Endothelial cell of hepatic sinusoid (primary cell): ENCODE measurements around the gene MZF1.
"Not testable (repeated sequence)": the region's sequence is repeated elsewhere in the genome, so short reads cannot be mapped to it uniquely, and the experiment has no call there.

Experiments
- in situ Hi-C: cut with HindIII; loops from 2 replicates; pipeline ENCODE4 v1.10.0; 2017; ENCODE audit warnings: low sequenced_read_pairs

The MZF1 gene

DNA sequence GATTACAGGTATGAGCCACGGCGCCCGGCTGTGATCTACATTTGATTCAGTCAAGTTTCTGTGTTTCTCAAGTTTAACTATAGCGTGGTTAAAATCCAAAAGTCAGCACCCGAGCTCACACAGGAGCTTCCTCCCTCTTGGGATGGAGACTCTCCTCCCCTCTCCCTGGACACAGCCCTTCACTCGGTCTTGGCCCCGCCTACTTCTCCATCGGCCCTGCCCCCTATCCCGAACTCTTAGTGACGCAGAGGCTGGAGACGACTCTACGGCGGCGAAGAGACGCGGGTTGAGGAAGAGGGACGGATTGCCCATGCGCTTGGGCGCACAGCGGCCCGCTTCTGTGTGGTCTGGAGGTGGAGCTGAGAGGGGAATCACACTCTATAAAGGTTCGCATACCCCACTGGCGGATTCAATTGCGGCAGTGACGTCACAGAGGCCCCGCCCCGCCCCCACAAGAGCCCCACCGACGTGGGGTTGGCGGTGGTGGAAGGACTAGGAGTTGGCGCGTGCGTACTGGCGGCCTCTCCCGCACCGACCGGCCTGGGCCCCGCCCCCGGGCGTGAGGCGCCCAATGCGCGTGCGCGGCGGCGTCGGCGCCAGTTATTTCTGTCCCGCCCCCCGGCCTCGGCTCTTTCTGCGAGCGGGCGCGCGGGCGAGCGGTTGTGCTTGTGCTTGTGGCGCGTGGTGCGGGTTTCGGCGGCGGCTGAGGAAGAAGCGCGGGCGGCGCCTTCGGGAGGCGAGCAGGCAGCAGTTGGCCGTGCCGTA, 29.1 kb downstream of the MZF1 start, which contains the start of gene TRIM28:
Gene TRIM28 (plus strand): TSS at position 239 of the 765 bp plus-strand sequence. CDS start 694 bp downstream, outside the sequence.
- in situ Hi-C loops = no loop called here

DNA sequence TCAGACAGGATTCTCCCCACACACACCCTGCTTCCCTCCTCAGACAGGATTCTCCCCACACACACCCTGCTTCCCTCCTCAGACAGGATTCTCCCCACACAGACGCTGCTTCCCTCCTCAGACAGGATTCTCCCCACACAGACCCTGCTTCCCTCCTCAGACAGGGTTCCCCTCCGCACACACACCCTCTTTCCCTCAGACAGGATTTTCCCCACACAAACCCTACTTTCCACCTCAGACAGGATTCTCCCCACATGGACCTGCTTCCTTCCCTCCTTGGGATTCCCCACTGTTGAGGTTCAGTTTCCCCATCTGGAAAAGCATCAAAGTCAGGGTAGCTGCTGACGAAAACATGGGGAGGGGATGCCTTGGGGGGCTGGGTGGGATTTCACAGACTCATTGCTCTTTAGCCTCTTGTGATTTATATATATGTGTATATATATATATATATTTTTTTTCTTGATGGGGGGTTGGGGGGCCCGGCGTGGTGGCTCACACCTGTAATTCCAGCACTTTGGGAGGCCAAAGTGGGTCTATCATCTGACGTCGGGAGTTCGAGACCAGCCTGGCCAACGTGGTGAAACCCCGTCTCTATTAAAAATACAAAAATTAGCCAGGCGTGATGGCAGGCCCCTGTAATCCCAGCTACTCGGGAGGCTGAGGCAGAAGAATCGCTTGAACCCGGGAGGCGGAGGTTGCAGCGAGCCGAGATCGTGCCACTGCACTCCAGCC, 30.3 kb downstream of the MZF1 start:
- in situ Hi-C loops = not testable (repeated sequence)

- in situ Hi-C loops = not testable (repeated sequence)
Observed at GRCh38 chr19:58539169-58539559, 34.0 kb downstream of the MZF1 start.

- in situ Hi-C loops = no loop called here
Observed at GRCh38 chr19:58538257-58539168, 34.6 kb downstream of the MZF1 start.

DNA sequence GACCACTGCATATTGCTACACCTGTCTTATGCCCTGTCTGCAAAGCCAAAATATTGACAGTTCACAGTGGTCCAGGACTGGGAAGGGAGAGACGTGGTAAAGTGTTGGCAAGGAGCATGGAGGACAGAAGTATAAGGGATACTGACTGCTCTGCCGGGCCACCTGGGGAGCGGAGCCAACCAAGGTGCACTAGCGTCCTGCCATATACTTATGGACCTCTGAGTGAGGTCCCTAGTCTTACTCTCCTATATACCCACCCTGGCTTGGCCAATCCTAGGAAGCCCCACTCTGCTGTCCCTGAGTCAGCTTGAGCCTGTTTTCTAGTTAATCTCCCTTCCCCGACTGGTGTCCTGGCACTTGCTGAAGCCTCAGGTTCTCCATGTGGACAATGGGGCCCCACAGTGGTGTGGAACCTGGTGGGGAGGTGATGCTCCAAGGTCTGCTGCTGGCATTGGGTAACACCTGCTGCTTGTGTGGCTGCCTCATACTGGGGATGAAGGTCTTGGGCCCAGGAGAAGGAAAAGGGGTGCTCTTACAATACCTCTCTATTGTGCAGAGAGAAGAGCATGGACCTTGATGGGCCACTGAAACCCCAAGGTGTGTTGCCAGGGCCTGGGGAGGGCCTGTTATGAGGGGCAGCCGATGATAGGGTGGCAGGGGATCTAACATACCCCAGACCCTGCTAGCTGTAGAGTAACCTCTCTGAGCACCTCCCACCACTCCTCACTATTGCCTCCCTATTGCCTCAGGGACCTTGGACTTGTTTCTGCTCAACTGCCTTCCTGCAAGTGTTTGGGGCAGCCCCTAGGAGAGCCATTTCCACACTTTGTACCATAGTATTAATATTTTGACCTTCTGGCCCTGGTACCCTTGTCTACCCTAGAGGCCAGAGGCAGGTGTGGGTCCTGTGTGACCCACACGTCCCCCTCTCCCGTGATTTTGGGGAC, 36.0 kb downstream of the MZF1 start:
- in situ Hi-C loops = no loop called here

DNA sequence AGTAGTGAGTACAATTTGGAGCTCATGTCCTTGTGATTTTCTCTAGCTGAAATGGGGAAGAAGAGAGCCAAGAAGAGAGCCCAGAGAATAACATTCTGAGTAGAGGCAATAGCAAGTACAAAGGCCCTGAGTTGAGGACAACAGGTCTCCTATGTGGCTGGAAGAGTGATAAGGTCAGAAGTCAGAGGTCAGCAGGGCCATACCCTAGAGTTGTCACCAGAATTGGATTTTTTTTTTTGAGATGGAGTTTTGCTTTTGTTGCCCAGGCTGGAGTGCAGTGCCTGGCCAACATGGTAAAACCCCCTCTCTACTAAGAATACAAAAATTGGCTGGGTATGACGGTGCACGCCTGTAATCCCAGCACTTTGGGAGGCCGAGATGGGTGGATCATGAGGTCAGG, 37.3 kb downstream of the MZF1 start:
- in situ Hi-C loops = no loop called here

- in situ Hi-C loops = no loop called here
Observed at GRCh38 chr19:58531034-58531840, 41.9 kb downstream of the MZF1 start.

DNA sequence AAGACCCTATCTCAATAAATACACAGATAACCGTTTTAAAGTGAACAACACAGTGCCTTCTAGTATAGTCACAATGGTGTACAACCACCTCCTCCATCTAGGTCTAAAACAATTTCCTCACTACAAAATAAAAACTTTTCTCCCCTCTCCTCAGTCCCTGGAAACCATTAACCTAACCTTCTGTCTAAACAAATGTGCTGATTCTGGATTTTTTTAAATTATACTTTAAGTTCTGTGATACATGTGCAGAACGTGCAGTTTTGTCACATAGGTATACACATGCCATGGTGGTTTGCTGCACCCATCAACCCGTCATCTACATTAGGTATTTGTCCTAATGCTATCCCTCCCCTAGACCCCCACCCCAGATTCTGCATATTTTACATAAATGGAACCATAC, 43.7 kb downstream of the MZF1 start:
- in situ Hi-C loops = no loop called here

- in situ Hi-C loops = no loop called here
Observed at GRCh38 chr19:58522709-58523108, 50.4 kb downstream of the MZF1 start.

DNA sequence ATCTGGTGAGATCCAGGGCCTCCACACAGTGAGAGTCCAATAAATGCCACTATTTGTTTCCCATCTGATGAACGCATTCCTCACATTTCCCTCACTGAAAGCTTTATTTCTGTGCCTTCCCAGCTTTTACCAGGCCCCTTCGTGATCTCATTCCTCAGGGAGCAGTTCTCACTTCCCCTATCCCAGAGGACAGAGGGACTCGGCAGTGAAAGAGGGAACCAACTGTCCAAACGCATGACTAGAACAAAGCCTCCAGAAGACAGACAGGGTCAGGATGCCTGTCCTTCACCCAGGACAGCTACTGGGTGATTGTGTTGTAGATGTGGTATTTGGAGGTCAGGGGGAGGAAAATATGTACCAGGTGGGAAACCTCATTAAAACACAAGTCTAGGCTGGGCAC, 51.5 kb downstream of the MZF1 start:
- in situ Hi-C loops = no loop called here

DNA sequence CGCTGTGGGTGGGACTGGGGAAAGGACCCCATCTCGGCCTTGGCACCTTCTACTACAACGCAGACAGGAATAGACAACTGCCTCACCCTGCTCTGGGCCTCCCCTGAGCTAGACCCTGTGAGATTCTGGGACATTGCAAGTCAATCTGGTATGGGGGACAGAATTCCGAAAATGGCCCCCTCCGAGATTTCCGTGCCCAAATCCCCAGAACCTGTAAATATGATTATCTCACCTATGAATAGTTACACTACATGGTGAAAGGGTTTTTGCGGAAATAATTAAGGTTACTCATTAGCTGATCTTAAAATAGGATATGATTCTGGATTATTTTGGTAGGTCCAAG, 52.9 kb downstream of the MZF1 start:
- in situ Hi-C loops = no loop called here

- in situ Hi-C loops = no loop called here
Observed at GRCh38 chr19:58519355-58520256, 53.5 kb downstream of the MZF1 start, which contains the start of gene ZBTB45. Gene ZBTB45 (minus strand): TSS chr19:58519810. CDS start chr19:58517673, 2,137 bp downstream.

DNA sequence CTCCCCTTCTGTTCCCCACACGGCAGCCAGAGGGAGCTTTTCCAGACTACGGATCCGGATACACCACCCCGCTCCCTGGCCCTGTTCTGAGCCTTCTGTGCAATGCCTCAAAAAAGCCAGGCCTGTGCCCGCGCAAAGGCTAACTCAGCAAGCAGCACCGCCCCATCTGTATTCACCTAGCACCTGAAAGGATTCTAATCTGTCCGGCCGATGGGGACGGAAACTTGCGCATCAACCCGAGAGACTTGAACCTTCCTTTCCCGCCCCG, 54.1 kb downstream of the MZF1 start:
- in situ Hi-C loops = no loop called here

DNA sequence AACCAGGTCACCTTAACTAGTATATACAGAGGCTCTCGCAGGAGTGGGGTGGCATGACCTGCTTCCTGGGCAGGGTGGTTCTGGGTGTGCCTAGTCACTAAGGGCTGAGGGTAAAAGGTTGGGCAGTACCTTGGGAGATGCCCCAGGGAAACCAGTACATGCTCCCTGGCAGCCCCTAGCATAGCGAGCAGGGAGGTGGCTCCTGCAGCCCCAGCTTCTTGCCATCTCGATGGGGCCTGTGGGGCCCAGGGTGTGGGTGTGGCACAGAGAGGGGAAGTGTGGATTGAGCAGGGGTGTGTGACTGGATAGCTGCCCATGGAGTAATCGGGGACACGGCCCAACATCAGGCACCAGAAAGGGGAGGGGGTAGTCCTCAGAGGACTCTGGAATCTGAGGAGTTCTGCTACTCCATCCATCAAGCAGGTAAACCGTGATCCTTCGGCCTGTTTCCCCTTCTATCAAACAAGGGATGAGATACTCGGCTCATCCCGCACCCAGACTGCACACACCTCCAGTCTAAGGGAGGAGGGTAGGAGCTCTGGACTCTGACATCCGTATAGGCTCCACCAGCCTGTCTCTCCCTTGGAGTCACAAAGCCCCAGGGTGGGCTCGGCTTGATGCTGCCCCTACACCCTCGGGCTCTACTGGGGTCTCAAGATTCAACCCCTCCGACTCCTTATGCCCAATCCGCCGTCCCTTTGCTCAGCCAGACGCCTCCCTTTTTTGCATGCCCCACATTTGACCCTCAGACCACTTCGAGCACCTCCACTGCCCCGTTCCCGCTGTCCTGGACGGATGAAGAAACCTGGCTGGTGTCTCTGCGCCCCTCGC, 54.7 kb downstream of the MZF1 start:
- in situ Hi-C loops = no loop called here

- in situ Hi-C loops = no loop called here
Observed at GRCh38 chr19:58516964-58517833, 55.9 kb downstream of the MZF1 start.

DNA sequence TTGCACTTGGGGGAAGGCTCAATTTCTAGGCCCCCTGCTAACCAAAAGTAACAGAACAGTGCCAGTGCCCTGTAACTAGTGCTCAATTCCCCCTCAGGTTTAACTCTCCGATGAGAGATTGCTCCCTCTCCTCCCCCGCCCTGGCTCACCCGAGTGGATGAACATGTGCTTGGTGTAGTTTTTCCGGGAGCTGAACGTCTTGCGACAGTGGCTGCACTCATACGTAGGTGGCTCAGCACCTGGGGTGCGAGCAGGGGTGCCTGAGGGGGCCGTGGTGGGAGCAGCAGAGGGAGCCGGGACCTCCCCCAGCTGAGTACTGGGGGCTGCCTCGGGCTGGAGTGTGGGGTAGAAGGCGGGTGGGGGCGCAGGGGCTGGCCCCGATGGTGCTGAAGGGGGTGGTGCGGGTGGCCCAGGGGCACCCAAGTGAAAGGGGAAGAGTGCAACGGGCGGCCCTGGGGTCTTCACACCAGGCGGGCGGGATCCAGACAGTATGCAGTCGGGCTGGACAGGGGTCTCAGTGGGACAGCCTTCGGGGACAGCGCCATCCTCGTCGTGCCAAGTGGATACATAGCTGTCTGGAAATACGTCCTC, 56.8 kb downstream of the MZF1 start:
- in situ Hi-C loops = no loop called here
